ENCODE measurements around the gene CLTB.

Gene CLTB

GRCh38 chr5:176355400-176356178 is 60.8 kb downstream of the CLTB start:
- no peak for DNase-seq

- no peak for DNase-seq
Observed at GRCh38 chr5:176353533-176353932, 62.8 kb downstream of the CLTB start.

- no peak for DNase-seq
Observed at GRCh38 chr5:176352116-176352878, 64.0 kb downstream of the CLTB start.

GRCh38 chr5:176350416-176350815 is 65.9 kb downstream of the CLTB start:
- no peak for DNase-seq

GRCh38 chr5:176342766-176343458 is 73.4 kb downstream of the CLTB start:
- no peak for DNase-seq

All from anterior cingulate cortex (tissue), 58 donors.